Stomach smooth muscle (tissue), 2 donors: ENCODE results near the gene TIGD6.
"Not testable (repeated sequence)": the region's sequence is repeated elsewhere in the genome, so short reads cannot be mapped to it uniquely, and the experiment has no call there.

Experiments
- H3K27ac ChIP-seq: one replicate; pipeline ENCODE4 v1.7.0; 2013; ENCODE audit warnings: mild to moderate bottlenecking, low read length, inconsistent platforms
- H3K27me3 ChIP-seq, 2 donors: one replicate each; pipeline ENCODE4 v1.7.0; 2013; ENCODE audit warnings: low read length in 2 of 2; ENCODE audit not compliant: insufficient read depth in 2 of 2, control insufficient read depth in 1 of 2
- H3K36me3 ChIP-seq, 2 donors: one replicate each; pipeline ENCODE4 v1.7.0; 2013; ENCODE audit warnings: low read length in 2 of 2; ENCODE audit not compliant: control insufficient read depth in 2 of 2, insufficient read depth in 2 of 2
- H3K4me1 ChIP-seq: one replicate; pipeline ENCODE4 v1.7.0; 2013; ENCODE audit warnings: low read length; ENCODE audit not compliant: control insufficient read depth, insufficient read depth
- H3K4me3 ChIP-seq, 2 donors: one replicate each; pipeline ENCODE4 v1.7.0; 2013; ENCODE audit warnings: low read length in 2 of 2
- H3K9ac ChIP-seq, 2 donors: one replicate each; pipeline ENCODE4 v1.7.0; 2013; ENCODE audit warnings: low read length in 2 of 2, mild to moderate bottlenecking in 1 of 2
- H3K9me3 ChIP-seq, 2 donors: one replicate each; pipeline ENCODE4 v1.7.0; 2013; ENCODE audit warnings: low read length in 2 of 2; ENCODE audit not compliant: control insufficient read depth in 2 of 2
- donor health status: healthy.
- donor health status: Pancreatic carcinoma.

Gene TIGD6

DNA sequence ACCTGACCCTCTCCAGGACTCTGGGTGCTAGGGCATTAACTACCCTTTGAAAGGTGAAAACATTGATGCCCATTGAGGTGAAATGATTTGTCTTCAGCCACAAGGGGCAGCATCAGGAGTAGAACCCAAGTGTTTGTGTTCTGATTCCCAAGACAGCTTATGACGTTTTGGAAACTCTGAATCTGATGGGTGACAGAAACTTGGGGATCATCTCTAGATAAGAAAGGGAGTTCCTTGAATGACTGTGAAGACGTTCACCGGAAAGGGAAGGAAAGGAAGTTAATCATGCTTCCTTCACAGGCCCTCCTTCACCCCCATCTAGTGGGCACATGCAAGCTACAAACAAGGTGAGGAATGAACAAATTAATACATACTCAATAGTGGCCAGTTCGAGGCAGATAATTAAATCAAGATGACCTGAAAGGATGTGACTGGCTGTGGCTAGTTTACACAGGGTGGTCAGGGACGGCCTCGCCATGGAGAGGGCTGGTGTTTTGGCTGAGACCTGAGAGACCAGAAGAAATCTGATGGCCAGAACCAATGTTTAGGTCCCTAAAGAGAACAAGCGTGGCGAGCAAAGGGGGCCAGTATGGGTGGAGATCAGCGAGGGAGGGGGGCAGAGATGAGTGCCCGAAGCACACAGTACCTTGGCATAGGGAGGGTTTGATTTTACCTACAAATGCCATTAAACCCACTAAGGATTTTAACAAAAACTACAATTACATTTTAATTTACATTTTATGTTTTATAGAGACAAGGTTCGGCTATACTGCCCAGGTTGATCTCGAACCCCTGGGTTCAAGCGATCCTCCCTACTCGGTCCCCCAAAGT is 40.8 kb downstream of the TIGD6 start:
- Histone ChIP-seq H3K9ac (peak overlapping the region; percentile 81 to 86), H3K27ac (peak overlapping the region; percentile 92), H3K9me3 (no peaks in the 10 kb centered on the region), H3K27me3 (no peaks in the 10 kb centered on the region), H3K4me3 (peak overlapping the region; percentile 45 to 88), H3K36me3 (no peaks in the 10 kb centered on the region), H3K4me1 (peaks cover 15% of the 10 kb centered on the region)

DNA sequence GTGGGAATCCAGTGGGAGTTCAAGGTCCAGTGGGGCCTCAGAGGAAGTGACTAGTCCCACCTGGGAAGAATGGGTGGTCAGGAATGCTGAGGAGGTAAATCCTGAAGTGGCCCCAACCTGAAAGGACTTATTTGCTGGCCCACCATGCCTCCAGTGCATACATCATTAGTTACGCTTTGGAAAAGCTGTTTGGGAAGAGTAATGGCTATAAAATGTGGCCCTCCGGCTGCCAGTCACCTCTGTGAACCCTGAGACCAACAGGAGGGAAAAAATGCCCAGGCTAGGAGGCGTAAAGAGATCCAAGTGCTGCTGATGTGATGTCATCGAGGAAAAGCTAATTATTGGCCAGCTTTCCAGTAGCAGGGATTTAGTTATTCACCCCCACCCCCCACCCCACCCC is 42.6 kb downstream of the TIGD6 start:
- Histone ChIP-seq H3K27ac (no peak overlapping the region), H3K27me3 (no peaks in the 10 kb centered on the region), H3K9me3 (no peaks in the 10 kb centered on the region), H3K4me1 (peaks cover 15% of the 10 kb centered on the region), H3K9ac (no peak overlapping the region), H3K36me3 (no peaks in the 10 kb centered on the region), H3K4me3 (no peak overlapping the region)

- H3K9me3 ChIP-seq, result no peaks in the 10 kb centered on the region
- no peak overlapping the region for H3K27ac ChIP-seq
- H3K27me3 ChIP-seq, result no peaks in the 10 kb centered on the region
- H3K4me3 ChIP-seq, result no peak overlapping the region
- H3K9ac ChIP-seq, result no peak overlapping the region
- H3K4me1 ChIP-seq, result peaks cover 15% of the 10 kb centered on the region
- H3K36me3 ChIP-seq, result no peaks in the 10 kb centered on the region
Observed at GRCh38 chr5:149956685-149957084, 43.8 kb downstream of the TIGD6 start.

GRCh38 chr5:149954798-149955197 is 45.7 kb downstream of the TIGD6 start:
- H3K9ac ChIP-seq, result no peak overlapping the region

GRCh38 chr5:149953436-149954121 is 46.9 kb downstream of the TIGD6 start:
- H3K27me3 ChIP-seq, result no peaks in the 10 kb centered on the region
- H3K9ac ChIP-seq, result no peak overlapping the region
- H3K9me3 ChIP-seq, result no peaks in the 10 kb centered on the region
- H3K4me1 ChIP-seq, result no peaks in the 10 kb centered on the region
- H3K27ac ChIP-seq, result no peak overlapping the region
- H3K36me3 ChIP-seq, result no peaks in the 10 kb centered on the region
- H3K4me3 ChIP-seq, result no peak overlapping the region

More at GRCh38 chr5:149954798-149955197, 45.7 kb downstream of the TIGD6 start:
- Histone ChIP-seq H3K9me3 (no peaks in the 10 kb centered on the region), H3K27ac (no peak overlapping the region), H3K27me3 (no peaks in the 10 kb centered on the region), H3K4me1 (peaks cover 5% of the 10 kb centered on the region), H3K4me3 (no peak overlapping the region), H3K36me3 (no peaks in the 10 kb centered on the region)

- Histone ChIP-seq H3K9ac (no peak overlapping the region), H3K4me3 (no peak overlapping the region), H3K27ac (no peak overlapping the region), H3K27me3 (no peaks in the 10 kb centered on the region), H3K4me1 (no peaks in the 10 kb centered on the region), H3K9me3 (no peaks in the 10 kb centered on the region), H3K36me3 (no peaks in the 10 kb centered on the region)
Observed at GRCh38 chr5:149951138-149951749, 49.2 kb downstream of the TIGD6 start.

- no peaks in the 10 kb centered on the region for H3K27me3 ChIP-seq
- no peaks in the 10 kb centered on the region for H3K36me3 ChIP-seq
- no peaks in the 10 kb centered on the region for H3K9me3 ChIP-seq
- H3K4me3 ChIP-seq, result no peak overlapping the region
- no peak overlapping the region for H3K27ac ChIP-seq
- H3K4me1 ChIP-seq, result no peaks in the 10 kb centered on the region
- no peak overlapping the region for H3K9ac ChIP-seq
Observed at GRCh38 chr5:149948993-149949392, 51.5 kb downstream of the TIGD6 start.

DNA sequence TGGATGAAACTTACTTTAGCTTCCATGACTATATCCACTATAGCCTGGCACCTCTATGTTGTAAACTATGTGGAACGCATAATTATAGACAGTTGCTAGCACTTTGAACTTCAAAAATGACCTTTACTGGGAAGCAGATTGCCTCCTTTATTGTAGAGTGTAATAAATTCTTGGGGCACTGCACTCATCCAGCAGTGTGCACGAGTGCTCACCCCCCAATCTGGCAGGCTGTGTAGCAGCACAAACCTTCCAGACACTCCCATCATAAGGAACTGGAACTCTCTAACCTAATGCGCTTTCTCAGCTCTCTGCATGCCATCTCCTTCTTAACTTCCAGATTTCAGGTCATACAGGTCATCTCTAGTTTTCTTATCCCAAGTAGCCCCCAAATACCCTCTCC is 54.3 kb downstream of the TIGD6 start:
- H3K9ac ChIP-seq, result no peak overlapping the region
- no peaks in the 10 kb centered on the region for H3K4me1 ChIP-seq
- no peak overlapping the region for H3K27ac ChIP-seq
- H3K36me3 ChIP-seq, result no peaks in the 10 kb centered on the region
- no peaks in the 10 kb centered on the region for H3K27me3 ChIP-seq
- H3K9me3 ChIP-seq, result no peaks in the 10 kb centered on the region
- no peak overlapping the region for H3K4me3 ChIP-seq

DNA sequence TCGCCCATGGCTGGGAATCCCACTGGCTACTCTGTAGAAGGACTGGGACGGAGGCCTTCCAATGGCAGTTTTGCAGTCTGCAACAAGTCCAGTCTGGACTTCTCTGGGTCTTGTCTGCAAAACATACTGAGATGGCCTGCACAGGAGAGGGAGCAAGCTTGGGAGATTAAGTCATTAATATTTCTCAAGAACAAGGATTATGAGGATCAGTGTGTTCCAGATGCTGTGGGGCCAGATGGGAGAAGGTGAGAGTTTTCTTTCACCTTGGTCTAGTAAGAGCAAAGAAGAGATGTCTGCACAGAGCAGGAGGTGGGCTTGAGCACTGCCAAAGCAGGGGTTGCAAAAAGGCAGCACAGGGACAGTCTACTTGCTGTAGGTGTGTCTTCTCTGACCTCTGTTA is 55.8 kb downstream of the TIGD6 start, which contains the start of gene PDE6A:
PDE6A (minus strand) TSS at position 128 of the 400 bp plus-strand sequence; CDS start at position 8, 120 bp downstream.
- no peaks in the 10 kb centered on the region for H3K36me3 ChIP-seq
- no peak within 1 kb of the TSS for H3K4me3 ChIP-seq
- H3K9ac ChIP-seq, result no peak within 1 kb of the TSS

GRCh38 chr5:149943177-149943949 is 57.1 kb downstream of the TIGD6 start:
- not testable (repeated sequence) for H3K36me3 ChIP-seq, H3K4me1 ChIP-seq, H3K27ac ChIP-seq, H3K4me3 ChIP-seq, H3K9ac ChIP-seq, H3K9me3 ChIP-seq, H3K27me3 ChIP-seq

More for the DNA sequence above, 55.8 kb downstream of the TIGD6 start, which contains the start of gene PDE6A:
- no peaks in the 10 kb centered on the region for H3K9me3 ChIP-seq
- H3K27me3 ChIP-seq, result no peaks in the 10 kb centered on the region
- no peaks in the 10 kb centered on the region for H3K4me1 ChIP-seq
- no peak within 1 kb of the TSS for H3K27ac ChIP-seq
